HG02973 (cell line): Measurements from ENCODE around the gene CPT2.

ENCODE experiments used
- ATAC-seq: cut with Tn5 transposase; IDR thresholded peaks from one replicate; pipeline ENCODE4 v1.9.1; 2021; ENCODE audit warnings: moderate library complexity; ENCODE audit not compliant: unreplicated experiment

Gene CPT2

DNA sequence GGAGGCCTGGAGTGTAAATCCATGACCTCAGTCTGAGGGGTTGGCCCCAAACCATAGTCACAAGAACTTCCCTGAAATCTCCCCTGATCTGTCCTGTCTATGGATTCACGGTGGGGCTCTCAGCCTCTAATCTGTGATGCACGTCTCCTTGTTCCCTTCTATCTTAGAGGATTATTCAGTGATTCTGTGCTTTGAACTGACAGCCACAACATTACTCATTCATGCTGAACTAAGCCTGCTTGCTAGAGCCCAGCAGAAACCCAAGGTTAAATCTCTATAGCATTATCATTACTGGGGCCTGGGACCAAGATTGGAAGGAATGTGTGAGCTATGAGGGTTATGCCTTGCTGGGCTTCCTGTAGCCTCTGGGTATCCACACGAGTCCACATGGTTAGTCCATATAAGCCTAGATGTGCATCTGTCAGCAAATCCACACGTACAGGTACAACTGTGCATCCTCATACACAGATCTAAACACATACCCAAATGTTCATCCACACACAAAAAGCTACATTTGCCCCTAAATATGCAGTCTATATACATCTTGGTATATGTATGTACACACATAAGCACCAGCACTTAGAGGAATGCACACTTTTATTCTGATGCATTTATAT is 64.1 kb downstream of the CPT2 start:
- ATAC-seq = no peak

DNA sequence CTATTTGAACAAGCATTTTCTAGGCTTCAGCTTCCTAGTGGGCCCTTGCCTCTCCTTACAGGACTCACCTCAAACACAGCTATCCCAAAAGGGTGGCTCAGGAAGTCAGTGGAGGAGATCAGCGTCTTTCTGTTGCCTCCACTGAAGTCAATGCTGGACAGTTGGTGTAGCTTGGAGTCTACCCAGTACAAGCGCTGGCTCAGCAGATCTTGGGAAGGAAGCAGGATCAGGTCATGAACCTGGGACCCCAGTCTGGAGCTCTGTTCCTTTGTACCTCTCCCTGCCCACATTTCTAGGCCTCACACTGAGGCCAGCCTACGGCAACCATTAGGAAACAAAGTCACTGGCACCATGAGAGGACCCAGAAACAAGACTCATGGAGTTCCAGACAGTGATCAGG is 65.4 kb downstream of the CPT2 start:
- no peak for ATAC-seq
